Activated naive CD8-positive, alpha-beta T cell treated with anti-CD3 and anti-CD28 coated beads, Interleukin-2, amount 10 ng/mL, durations not matched to agents 7 days and 5 days (primary cell): ENCODE measurements around the gene TIRAP. TPM values are rescaled to one million over a fixed set of nuclear protein-coding genes. Genes with fewer than 3 reads are reported as not detected.
A peak's percentile ranks its signal among the peaks of the same experiment; 100 is the strongest.
"Not testable (repeated sequence)": the region's sequence is repeated elsewhere in the genome, so short reads cannot be mapped to it uniquely, and the experiment has no call there.

Source experiments
- ATAC-seq: fragments of 150-1000 bp; cut with Tn5 transposase; one replicate; pipeline ENCODE4 v1.10.0; 2021; ENCODE audit warnings: low read depth, moderate library complexity
- POLR2A ChIA-PET: fragments of 350-600 bp; sonication (Branson Sonifier 250); formaldehyde crosslinking; loops from one replicate; lab custom pipeline; 2021; ENCODE audit warnings: antibody characterized with exemption; lab: Charles Lee
- DNase-seq: peaks from one replicate; pipeline ENCODE4 v3.0.0; 2021
- H3K27ac Mint-ChIP-seq: one replicate; pipeline ENCODE4 v1.8.0; 2022; ENCODE audit warnings: mild to moderate bottlenecking, mixed read lengths
- H3K27me3 Mint-ChIP-seq: one replicate; pipeline ENCODE4 v1.8.0; 2022; ENCODE audit warnings: mild to moderate bottlenecking, moderate library complexity, mixed read lengths
- H3K36me3 Mint-ChIP-seq: one replicate; pipeline ENCODE4 v1.8.0; 2021; ENCODE audit warnings: mild to moderate bottlenecking, mixed read lengths
- H3K4me1 Mint-ChIP-seq: one replicate; pipeline ENCODE4 v1.8.0; 2021; ENCODE audit warnings: mixed read lengths
- H3K4me3 Mint-ChIP-seq: one replicate; pipeline ENCODE4 v1.8.0; 2022; ENCODE audit warnings: mild to moderate bottlenecking, moderate library complexity, mixed read lengths
- H3K9me3 Mint-ChIP-seq: one replicate; pipeline ENCODE4 v1.8.0; 2021; ENCODE audit warnings: mixed read lengths
- total RNA-seq, 2 experiments: library from RNA; stranded (reverse); gene quantifications; one replicate each; pipeline ENCODE4 v1.2.3, GENCODE V29; 2021

The TIRAP gene
- 10 to 100 TPM; 15.6 to 18.8 TPM for total RNA-seq

DNA sequence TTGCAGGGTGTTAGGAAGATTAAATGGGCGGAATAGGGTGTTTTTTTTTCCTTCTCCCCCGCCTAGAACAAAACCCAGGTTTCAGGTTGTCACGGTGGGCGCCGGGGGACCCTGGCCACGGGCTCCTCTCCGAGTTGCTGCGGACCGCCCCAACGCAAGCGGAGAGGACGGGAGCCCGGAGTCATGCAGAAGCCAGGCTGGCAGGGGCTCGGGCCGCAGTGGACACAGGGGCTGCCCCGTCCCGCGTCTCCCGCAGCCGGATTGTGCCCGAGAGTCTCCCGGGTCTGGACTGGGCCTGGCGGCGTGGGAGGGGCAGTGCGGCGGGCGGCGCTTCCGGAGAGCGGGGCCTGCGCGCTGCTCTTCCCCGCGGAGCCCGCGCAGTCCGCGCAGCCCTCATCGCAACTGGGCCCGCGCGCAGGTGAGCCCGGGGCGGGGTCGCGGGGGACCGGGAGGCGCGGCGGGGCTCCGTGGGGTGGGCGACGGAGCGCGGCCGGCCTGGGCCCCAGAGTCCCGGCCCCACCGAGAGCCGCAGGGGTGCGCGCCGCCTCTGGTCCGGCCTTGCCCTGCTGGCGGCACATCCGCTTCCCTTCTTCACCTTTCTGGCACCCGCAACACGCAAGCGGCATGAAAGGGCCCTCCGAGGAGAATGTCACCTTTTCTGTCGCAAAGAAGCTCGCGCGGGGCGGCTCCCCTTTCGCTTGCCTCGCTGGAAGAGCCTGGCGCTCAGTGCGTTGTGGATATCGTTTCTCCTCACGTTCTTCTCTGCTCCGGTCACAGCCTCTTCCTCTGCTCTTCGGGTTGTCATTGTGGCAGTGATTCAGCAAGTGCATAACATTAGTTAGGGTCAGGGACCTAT is at the start of gene TIRAP:
Gene TIRAP, plus strand, starts transcription at position 358 of the 856 bp plus-strand sequence. CDS start 7,802 bp downstream, outside the sequence.
- Mint-ChIP-seq H3K27me3 (no peaks in the 10 kb centered on the region), H3K4me1 (peaks cover 34% of the 10 kb centered on the region)

DNA sequence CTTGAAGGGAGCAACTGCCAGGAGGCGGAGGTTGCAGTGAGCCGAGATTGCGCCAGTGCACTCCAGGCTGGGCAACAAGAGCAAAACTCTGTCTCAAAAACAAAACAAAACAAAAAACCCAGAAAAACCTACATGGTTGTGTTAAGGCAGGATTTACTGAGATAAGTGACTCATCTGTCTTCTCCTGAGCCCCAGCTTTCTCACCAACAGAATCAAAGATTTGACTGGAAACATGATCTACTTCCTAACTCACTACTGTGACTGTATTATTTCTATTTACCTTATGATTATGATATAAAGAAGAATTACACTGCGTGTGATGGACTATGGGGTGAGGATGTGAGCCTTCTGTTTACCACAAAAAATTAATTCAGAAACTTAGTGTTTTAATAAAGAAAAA is 49.5 kb upstream of the TIRAP start:
- H3K9me3 Mint-ChIP-seq, result no peaks in the 10 kb centered on the region
- POLR2A ChIA-PET, result no interaction called here

More for the DNA sequence above, at the start of gene TIRAP:
- Mint-ChIP-seq H3K36me3 (peaks cover 16% of the 10 kb centered on the region), H3K4me3 (peak within 1 kb of the TSS; percentile 98), H3K9me3 (no peaks in the 10 kb centered on the region), H3K27ac (peak within 1 kb of the TSS; percentile 98)
- DNase-seq (peak; percentile 80), ATAC-seq (peak; percentile 78)
- POLR2A ChIA-PET, result interaction anchor here (0.7 to 4.9 kb wide), 9 partner anchors 10 to 396 kb away, joined by 3 to 52 read pairs (median 5); partner anchors contain the start of genes DCPS, FOXRED1, HYLS1 and SRPRA

GRCh38 chr11:126246636-126247035 is 36.3 kb upstream of the TIRAP start:
- POLR2A ChIA-PET, result no interaction called here
- Mint-ChIP-seq H3K36me3 (peaks cover 6% of the 10 kb centered on the region), H3K9me3 (no peaks in the 10 kb centered on the region), H3K27me3 (no peaks in the 10 kb centered on the region), H3K4me3 (no peak overlapping the region), H3K4me1 (no peaks in the 10 kb centered on the region), H3K27ac (no peak overlapping the region)
- ATAC-seq (no peak), DNase-seq (no peak)

More for the DNA sequence above, 49.5 kb upstream of the TIRAP start:
- H3K4me1 Mint-ChIP-seq, result no peaks in the 10 kb centered on the region
- H3K4me3 Mint-ChIP-seq, result no peak overlapping the region
- ATAC-seq (no peak), DNase-seq (no peak)
- peaks cover 8% of the 10 kb centered on the region for H3K36me3 Mint-ChIP-seq
- no peak overlapping the region for H3K27ac Mint-ChIP-seq
- no peaks in the 10 kb centered on the region for H3K27me3 Mint-ChIP-seq

- Mint-ChIP-seq H3K4me1 (no peaks in the 10 kb centered on the region), H3K4me3 (no peak overlapping the region), H3K9me3 (no peaks in the 10 kb centered on the region), H3K36me3 (peaks cover 3% of the 10 kb centered on the region), H3K27ac (no peak overlapping the region), H3K27me3 (no peaks in the 10 kb centered on the region)
- POLR2A ChIA-PET, result no interaction called here
- ATAC-seq (no peak), DNase-seq (no peak)
Observed at GRCh38 chr11:126253265-126253664, 29.6 kb upstream of the TIRAP start.

DNA sequence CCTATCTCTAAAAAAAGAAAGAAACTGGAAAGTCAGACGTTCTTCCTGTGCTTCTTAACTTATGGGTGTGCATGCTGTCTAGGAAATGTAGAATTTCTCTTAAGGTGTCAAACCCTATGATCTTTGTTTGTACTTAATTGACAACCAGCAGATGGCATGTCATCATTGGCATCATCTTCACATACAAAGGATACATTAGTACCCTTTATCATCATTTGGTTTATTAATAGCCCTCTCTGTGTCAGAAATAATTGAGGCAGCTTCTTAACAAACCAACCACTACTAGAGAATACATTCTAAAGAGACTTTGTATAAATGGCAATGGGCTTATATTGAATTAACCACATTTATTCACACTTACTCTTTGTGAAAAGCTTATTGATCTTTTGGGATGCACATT is 28.1 kb upstream of the TIRAP start:
- no peak overlapping the region for H3K27ac Mint-ChIP-seq
- POLR2A ChIA-PET, result no interaction called here

DNA sequence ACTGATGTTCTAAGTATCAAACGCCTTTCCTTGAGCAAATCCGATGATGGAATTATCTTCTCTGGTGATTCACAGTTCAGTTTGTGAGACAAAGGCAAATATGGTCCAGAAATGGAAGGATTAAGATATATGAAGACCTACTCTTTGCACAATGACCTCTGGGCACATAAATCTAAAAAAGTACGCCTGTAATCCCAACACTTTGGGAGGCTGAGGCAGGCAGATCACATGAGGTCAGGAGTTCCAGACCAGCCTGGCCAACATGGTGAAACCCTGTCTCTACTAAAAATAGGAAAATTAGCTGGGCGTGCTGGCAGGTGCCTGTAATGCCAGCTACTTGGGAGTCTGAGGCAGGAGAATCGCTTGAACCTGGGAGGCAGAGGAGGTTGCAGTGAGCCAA is 27.4 kb upstream of the TIRAP start:
- POLR2A ChIA-PET, H3K9me3 Mint-ChIP-seq, H3K27ac Mint-ChIP-seq, H3K4me1 Mint-ChIP-seq, H3K36me3 Mint-ChIP-seq, H3K27me3 Mint-ChIP-seq, H3K4me3 Mint-ChIP-seq, DNase-seq, ATAC-seq: not testable (repeated sequence)

More for the DNA sequence above, 28.1 kb upstream of the TIRAP start:
- Mint-ChIP-seq H3K36me3 (peaks cover 3% of the 10 kb centered on the region), H3K9me3 (no peaks in the 10 kb centered on the region), H3K27me3 (no peaks in the 10 kb centered on the region), H3K4me1 (no peaks in the 10 kb centered on the region), H3K4me3 (no peak overlapping the region)
- DNase-seq (no peak), ATAC-seq (no peak)

- Mint-ChIP-seq H3K4me3 (no peak overlapping the region), H3K36me3 (peaks cover under 1% of the 10 kb centered on the region), H3K27ac (no peak overlapping the region), H3K27me3 (no peaks in the 10 kb centered on the region), H3K9me3 (no peaks in the 10 kb centered on the region), H3K4me1 (no peaks in the 10 kb centered on the region)
- DNase-seq (no peak), ATAC-seq (no peak)
- POLR2A ChIA-PET, result no interaction called here
Observed at GRCh38 chr11:126256216-126256615, 26.7 kb upstream of the TIRAP start.

- Mint-ChIP-seq H3K27ac (no peak overlapping the region), H3K4me1 (no peaks in the 10 kb centered on the region), H3K27me3 (no peaks in the 10 kb centered on the region), H3K36me3 (peaks cover 2% of the 10 kb centered on the region), H3K9me3 (no peaks in the 10 kb centered on the region), H3K4me3 (no peak overlapping the region)
- POLR2A ChIA-PET, result no interaction called here
- ATAC-seq (no peak), DNase-seq (no peak)
Observed at GRCh38 chr11:126257144-126257543, 25.7 kb upstream of the TIRAP start.

DNA sequence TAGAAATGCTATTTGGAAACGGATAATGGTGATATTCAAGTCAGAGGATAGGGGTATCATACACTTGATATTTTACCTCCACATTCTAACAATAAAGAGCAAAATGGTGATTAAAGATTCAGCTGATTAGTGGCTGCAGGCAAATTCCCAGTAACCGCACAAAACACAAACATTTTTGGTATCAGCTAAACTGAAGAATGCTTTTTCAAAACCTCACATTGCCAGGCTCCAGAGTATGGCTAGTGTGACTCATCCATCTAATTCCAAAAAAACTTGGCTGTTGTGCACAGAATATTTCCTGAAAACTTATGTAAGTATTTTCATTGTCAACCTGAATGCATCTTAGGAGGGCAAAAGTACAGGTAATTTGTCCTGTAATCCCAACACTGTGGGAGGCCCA is 25.1 kb upstream of the TIRAP start:
- peak overlapping the region; percentile 15 for H3K27ac Mint-ChIP-seq
- ATAC-seq (no peak), DNase-seq (no peak)
- POLR2A ChIA-PET, result interaction anchor here (0.5 kb wide), 1 partner anchor 85 kb away, joined by 4 read pairs; no protein-coding TSS in a partner anchor
- H3K27me3 Mint-ChIP-seq, result no peaks in the 10 kb centered on the region
- H3K36me3 Mint-ChIP-seq, result peaks cover 2% of the 10 kb centered on the region
- no peak overlapping the region for H3K4me3 Mint-ChIP-seq
- no peaks in the 10 kb centered on the region for H3K4me1 Mint-ChIP-seq
- no peaks in the 10 kb centered on the region for H3K9me3 Mint-ChIP-seq

- POLR2A ChIA-PET, result no interaction called here
Observed at GRCh38 chr11:126262216-126262615, 20.7 kb upstream of the TIRAP start.

DNA sequence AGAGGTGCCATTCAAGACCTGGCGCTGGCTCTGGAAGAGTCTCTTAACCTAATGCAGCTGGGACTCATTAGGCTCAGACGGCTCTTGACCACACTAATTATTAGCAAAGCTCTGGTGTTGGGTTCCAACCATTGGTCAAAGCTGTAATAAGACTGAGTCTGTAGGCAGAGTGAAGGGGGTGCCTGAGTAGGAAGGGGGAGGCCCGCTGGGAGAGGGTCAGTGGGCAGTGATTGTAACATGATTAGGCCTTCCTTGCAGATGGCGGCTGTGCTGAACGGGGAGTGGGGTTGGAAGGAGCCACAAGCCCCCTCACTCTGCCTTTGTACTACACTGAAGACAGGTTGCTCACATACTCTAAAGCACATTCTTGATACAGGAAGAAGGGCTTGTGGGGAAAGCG is 19.4 kb upstream of the TIRAP start:
- no peak overlapping the region for H3K4me3 Mint-ChIP-seq
- no peak for ATAC-seq
- H3K36me3 Mint-ChIP-seq, result peaks cover 38% of the 10 kb centered on the region
- DNase-seq, result no peak
- H3K9me3 Mint-ChIP-seq, result no peaks in the 10 kb centered on the region
- no peak overlapping the region for H3K27ac Mint-ChIP-seq
- no peaks in the 10 kb centered on the region for H3K27me3 Mint-ChIP-seq
- POLR2A ChIA-PET, result interaction anchor here (1.2 kb wide), 1 partner anchor 52 kb away, joined by 3 read pairs; the partner anchor contains the start of genes FAM118B and RPUSD4
- H3K4me1 Mint-ChIP-seq, result peaks cover 19% of the 10 kb centered on the region

More at GRCh38 chr11:126262216-126262615, 20.7 kb upstream of the TIRAP start:
- Mint-ChIP-seq H3K27me3 (no peaks in the 10 kb centered on the region), H3K4me3 (no peak overlapping the region), H3K36me3 (peaks cover 37% of the 10 kb centered on the region), H3K9me3 (no peaks in the 10 kb centered on the region), H3K4me1 (peaks cover 12% of the 10 kb centered on the region), H3K27ac (no peak overlapping the region)
- DNase-seq (no peak), ATAC-seq (no peak)

- no peak overlapping the region for H3K4me3 Mint-ChIP-seq
- no peak overlapping the region for H3K27ac Mint-ChIP-seq
- no peaks in the 10 kb centered on the region for H3K9me3 Mint-ChIP-seq
- ATAC-seq (no peak), DNase-seq (no peak)
- peaks cover 38% of the 10 kb centered on the region for H3K36me3 Mint-ChIP-seq
- POLR2A ChIA-PET, result no interaction called here
- H3K27me3 Mint-ChIP-seq, result no peaks in the 10 kb centered on the region
- H3K4me1 Mint-ChIP-seq, result peaks cover 33% of the 10 kb centered on the region
Observed at GRCh38 chr11:126265811-126266210, 17.1 kb upstream of the TIRAP start.

- Mint-ChIP-seq H3K4me1 (peaks cover 35% of the 10 kb centered on the region), H3K36me3 (peaks cover 38% of the 10 kb centered on the region), H3K27me3 (no peaks in the 10 kb centered on the region), H3K27ac (peak overlapping the region; percentile 97), H3K4me3 (peak overlapping the region; percentile 98), H3K9me3 (no peaks in the 10 kb centered on the region)
- POLR2A ChIA-PET, result interaction anchor here (1.0 to 3.5 kb wide), 6 partner anchors 14 to 380 kb away, joined by 3 to 52 read pairs (median 11); partner anchors contain the start of genes DCPS, FAM118B, HYLS1 and RPUSD4
- ATAC-seq (no peak), DNase-seq (no peak)
Observed at GRCh38 chr11:126267650-126268049, 15.2 kb upstream of the TIRAP start.

DNA sequence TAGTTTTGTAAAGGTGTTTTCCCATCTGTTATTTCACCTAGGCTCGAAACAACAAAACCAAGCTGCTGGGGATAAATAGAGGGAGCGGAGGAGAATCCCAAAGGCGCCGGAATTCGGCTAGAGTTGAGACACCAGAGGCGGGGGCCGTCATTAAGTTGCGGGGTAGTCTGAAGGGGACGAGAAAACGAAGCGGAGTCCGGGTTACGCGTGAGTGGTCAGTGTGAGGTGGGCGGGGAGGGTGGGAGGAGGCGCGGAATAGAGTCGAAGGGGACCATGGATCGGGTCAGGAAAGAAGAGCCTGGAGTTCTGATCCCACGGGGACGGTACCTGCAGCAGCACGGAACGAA is 14.6 kb upstream of the TIRAP start:
- DNase-seq (no peak), ATAC-seq (peak; percentile 0)
- H3K4me3 Mint-ChIP-seq, result peak overlapping the region; percentile 98
- POLR2A ChIA-PET, result interaction anchor here (0.7 to 3.5 kb wide), 11 partner anchors 13 to 381 kb away, joined by 3 to 52 read pairs (median 4); partner anchors contain the start of genes DCPS, FAM118B, HYLS1 and RPUSD4
- peaks cover 35% of the 10 kb centered on the region for H3K4me1 Mint-ChIP-seq
- H3K9me3 Mint-ChIP-seq, result no peaks in the 10 kb centered on the region
- H3K27me3 Mint-ChIP-seq, result no peaks in the 10 kb centered on the region
- peak overlapping the region; percentile 97 for H3K27ac Mint-ChIP-seq
- peaks cover 38% of the 10 kb centered on the region for H3K36me3 Mint-ChIP-seq
